OCI-LY1 (cell line): ENCODE measurements around the gene IFI27.

Source experiments
- H2AFZ ChIP-seq: fragments of 200-600 bp; sonication (generic), shearing (Covaris generic); 2 replicates; pipeline ENCODE4 v1.6.0; 2014; ENCODE audit warnings: antibody characterized with exemption, mild to moderate bottlenecking, low read length
- H3F3A ChIP-seq: fragments of 200-600 bp; sonication (generic), shearing (Covaris generic); 2 replicates; pipeline ENCODE4 v1.6.0; 2014; ENCODE audit warnings: mild to moderate bottlenecking, antibody characterized with exemption, low read length, moderate library complexity; ENCODE audit not compliant: insufficient read depth
- H3K27ac ChIP-seq: fragments of 200-600 bp; sonication (generic); 2 replicates; pipeline ENCODE4 v1.5.1; 2014; ENCODE audit warnings: low read length, mixed run types, mild to moderate bottlenecking, low read depth; ENCODE audit not compliant: poor library complexity, severe bottlenecking
- H3K27me3 ChIP-seq: fragments of 200-600 bp; sonication (generic); 2 replicates; pipeline ENCODE4 v1.6.0; 2014; ENCODE audit warnings: antibody characterized with exemption, mild to moderate bottlenecking, low read length, moderate library complexity; ENCODE audit not compliant: insufficient read depth
- H3K36me3 ChIP-seq: fragments of 200-600 bp; sonication (generic); 2 replicates; pipeline ENCODE4 v1.6.1; 2014; ENCODE audit warnings: mild to moderate bottlenecking, antibody characterized with exemption, low read length, moderate library complexity, mixed read lengths; ENCODE audit not compliant: insufficient read depth
- H3K4me1 ChIP-seq: fragments of 200-600 bp; sonication (generic); 2 replicates; pipeline ENCODE4 v1.5.1; 2014; ENCODE audit warnings: mild to moderate bottlenecking, low read length, moderate library complexity; ENCODE audit not compliant: insufficient read depth, severe bottlenecking
- H3K4me2 ChIP-seq: fragments of 200-600 bp; sonication (generic), shearing (Covaris generic); 2 replicates; pipeline ENCODE4 v1.6.1; 2014; ENCODE audit warnings: low read length
- H3K4me3 ChIP-seq: fragments of 200-600 bp; sonication (generic); 2 replicates; pipeline ENCODE4 v1.5.1; 2014; ENCODE audit warnings: low read length, low read depth, mild to moderate bottlenecking, mixed read lengths; ENCODE audit not compliant: poor library complexity, severe bottlenecking
- H3K79me2 ChIP-seq: fragments of 200-600 bp; shearing (Covaris generic); 2 replicates; pipeline ENCODE4 v1.6.1; 2016; ENCODE audit warnings: mixed run types, low read length, mixed read lengths; ENCODE audit not compliant: insufficient read depth
- H3K9ac ChIP-seq: fragments of 200-600 bp; sonication (generic), shearing (Covaris generic); 2 replicates; pipeline ENCODE4 v1.6.1; 2014; ENCODE audit warnings: mild to moderate bottlenecking, low read length, mixed read lengths
- H3K9me2 ChIP-seq: fragments of 200-600 bp; sonication (generic), shearing (Covaris generic); 2 replicates; pipeline ENCODE4 v1.6.1; 2014; ENCODE audit warnings: low read depth, mild to moderate bottlenecking, low read length, mixed read lengths
- H3K9me3 ChIP-seq: fragments of 200-600 bp; shearing (Covaris generic); 2 replicates; pipeline ENCODE4 v1.6.1; 2014; ENCODE audit warnings: low read length, mixed read lengths
- H4K20me1 ChIP-seq: fragments of 200-600 bp; sonication (generic), shearing (Covaris generic); 2 replicates; pipeline ENCODE4 v1.6.0; 2016; ENCODE audit warnings: mild to moderate bottlenecking, low read length; ENCODE audit not compliant: insufficient read depth
- EZH2 ChIP-seq: fragments of 200-600 bp; sonication (generic), shearing (Covaris generic); IDR thresholded peaks from 2 replicates; pipeline ENCODE4 v1.8.0; 2017; ENCODE audit warnings: borderline replicate concordance, mixed run types, mild to moderate bottlenecking, antibody characterized with exemption, low read length, moderate library complexity, mixed read lengths
- TF ChIP-seq, protein P1 (sequence below): fragments of 200-600 bp; sonication (generic), shearing (Covaris generic); IDR thresholded peaks from 2 replicates; pipeline ENCODE4 v1.5.1; 2017; ENCODE audit warnings: mild to moderate bottlenecking, antibody characterized with exemption, low read length, moderate library complexity, mixed read lengths

IFI27 gene

DNA sequence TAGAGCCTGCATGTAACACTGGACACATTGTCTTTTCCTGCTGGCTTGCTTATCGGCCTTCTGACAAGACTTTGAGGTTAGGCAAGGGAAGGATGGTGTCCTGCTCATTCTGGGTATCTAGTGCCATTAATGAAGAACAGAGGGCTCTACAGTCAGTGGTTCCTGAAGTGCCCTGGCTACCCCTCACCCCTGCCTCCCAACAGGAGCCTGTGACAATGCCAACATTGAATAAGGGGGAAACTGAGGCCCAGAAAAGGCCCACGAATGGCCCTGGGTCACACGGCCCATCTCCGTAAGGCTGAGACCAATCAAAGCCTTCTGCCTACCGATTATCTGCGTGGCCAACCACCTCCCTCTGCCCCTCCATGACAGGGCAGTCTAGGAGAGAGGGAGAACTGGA, 16.8 kb downstream of the IFI27 start:
- H3K9me3 ChIP-seq, result no peaks in the 10 kb centered on the region
- H2AFZ ChIP-seq, result no peak overlapping the region
- H3K9ac ChIP-seq, result no peak overlapping the region
- H3K4me2 ChIP-seq, result no peak overlapping the region
- no peaks in the 10 kb centered on the region for H3K79me2 ChIP-seq
- no peaks in the 10 kb centered on the region for H3K36me3 ChIP-seq
- no peak overlapping the region for H3K4me3 ChIP-seq
- TF ChIP-seq EZH2, result no peak
- TF ChIP-seq, protein P1, sequence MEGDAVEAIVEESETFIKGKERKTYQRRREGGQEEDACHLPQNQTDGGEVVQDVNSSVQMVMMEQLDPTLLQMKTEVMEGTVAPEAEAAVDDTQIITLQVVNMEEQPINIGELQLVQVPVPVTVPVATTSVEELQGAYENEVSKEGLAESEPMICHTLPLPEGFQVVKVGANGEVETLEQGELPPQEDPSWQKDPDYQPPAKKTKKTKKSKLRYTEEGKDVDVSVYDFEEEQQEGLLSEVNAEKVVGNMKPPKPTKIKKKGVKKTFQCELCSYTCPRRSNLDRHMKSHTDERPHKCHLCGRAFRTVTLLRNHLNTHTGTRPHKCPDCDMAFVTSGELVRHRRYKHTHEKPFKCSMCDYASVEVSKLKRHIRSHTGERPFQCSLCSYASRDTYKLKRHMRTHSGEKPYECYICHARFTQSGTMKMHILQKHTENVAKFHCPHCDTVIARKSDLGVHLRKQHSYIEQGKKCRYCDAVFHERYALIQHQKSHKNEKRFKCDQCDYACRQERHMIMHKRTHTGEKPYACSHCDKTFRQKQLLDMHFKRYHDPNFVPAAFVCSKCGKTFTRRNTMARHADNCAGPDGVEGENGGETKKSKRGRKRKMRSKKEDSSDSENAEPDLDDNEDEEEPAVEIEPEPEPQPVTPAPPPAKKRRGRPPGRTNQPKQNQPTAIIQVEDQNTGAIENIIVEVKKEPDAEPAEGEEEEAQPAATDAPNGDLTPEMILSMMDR, result no peak
- H3K27ac ChIP-seq, result no peak overlapping the region
- peaks cover 13% of the 10 kb centered on the region for H3K4me1 ChIP-seq
- no peaks in the 10 kb centered on the region for H3F3A ChIP-seq
- no peaks in the 10 kb centered on the region for H3K9me2 ChIP-seq
- 0 out of 2 replicates have a peak, but pooled peaks cover 3% of the 10 kb centered on the region for H3K27me3 ChIP-seq
- H4K20me1 ChIP-seq, result no peaks in the 10 kb centered on the region

DNA sequence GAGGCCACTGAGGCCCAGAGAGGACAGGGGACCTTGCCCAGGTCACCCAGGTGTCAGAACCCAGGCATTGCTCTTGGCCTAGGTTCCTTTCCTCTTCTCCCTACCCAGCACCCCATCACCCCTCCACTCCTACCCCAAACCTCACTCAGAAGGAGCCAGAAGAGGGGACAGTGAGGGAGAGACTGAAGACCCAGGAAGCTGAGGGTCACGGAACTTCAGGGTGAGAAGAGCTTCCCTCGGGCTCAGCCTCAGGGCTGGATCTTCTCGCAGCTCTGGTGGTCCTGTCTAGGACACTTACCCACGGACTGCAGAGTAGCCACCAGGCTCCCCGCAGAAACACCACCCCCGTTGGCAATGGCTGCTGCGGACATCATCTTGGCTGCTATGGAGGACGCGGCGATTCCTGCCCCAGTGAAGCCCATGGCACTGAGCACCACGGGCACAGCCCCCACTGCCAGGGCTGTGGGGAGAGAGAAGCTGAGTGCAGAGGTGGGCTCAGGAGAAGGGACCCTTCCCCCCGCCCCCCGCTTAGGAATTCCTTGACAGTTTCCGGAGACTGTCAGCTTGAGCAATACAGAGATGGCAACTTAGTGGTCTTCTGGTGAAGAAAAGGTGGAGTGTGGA, 17.8 kb downstream of the IFI27 start:
- H3K27me3 ChIP-seq, result no peaks in the 10 kb centered on the region

DNA sequence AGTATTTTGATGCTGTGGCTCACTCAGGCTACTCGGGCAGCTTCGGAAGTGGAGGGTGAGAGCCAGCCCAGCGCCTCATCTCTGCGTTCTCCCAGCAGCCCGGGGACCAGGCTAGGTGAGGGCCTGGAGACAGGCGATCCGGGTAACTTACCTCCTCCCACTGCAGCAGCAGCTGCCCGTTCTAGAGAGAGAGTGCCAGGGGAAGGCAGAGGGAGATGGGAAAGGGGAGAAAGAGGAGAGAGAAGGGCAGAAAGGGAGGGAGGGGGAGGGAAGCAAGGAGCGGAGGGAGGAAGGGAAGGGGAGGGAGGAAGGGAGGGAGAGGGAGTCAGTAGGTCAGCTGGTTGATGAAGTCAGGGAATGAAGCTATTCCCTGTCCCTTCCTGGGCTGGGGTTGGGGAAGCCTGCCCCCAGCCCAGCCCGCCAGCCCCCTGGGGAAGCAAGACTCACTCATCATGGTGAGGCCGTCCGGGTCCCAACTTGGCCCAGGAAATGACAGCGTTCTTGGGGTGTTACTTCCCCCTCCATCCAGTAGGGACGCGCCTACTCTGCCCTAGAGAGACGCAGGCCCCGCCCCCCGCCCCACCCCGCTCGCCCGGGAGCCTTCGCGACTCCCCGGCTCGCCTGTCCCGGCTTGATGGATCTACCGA, 18.7 kb downstream of the IFI27 start, which contains the start of gene IFI27L2:
Gene IFI27L2, minus strand, starts transcription at position 494 of the 647 bp plus-strand sequence. Its CDS starts 40 bp downstream, at position 454.
- Histone ChIP-seq H4K20me1 (no peaks in the 10 kb centered on the region), H3K36me3 (no peaks in the 10 kb centered on the region), H3K4me2 (peak within 1 kb of the TSS; percentile 73), H3K9me2 (no peaks in the 10 kb centered on the region), H3K79me2 (no peaks in the 10 kb centered on the region), H3F3A (no peaks in the 10 kb centered on the region), H3K27ac (no peak within 1 kb of the TSS), H3K9ac (peak within 1 kb of the TSS; percentile 28; the same call in 1 of the 2 replicates), H3K4me1 (peaks cover 13% of the 10 kb centered on the region), H2AFZ (peak within 1 kb of the TSS; percentile 65; the same call in 1 of the 2 replicates), H3K4me3 (peak within 1 kb of the TSS; percentile 60), H3K9me3 (no peaks in the 10 kb centered on the region), H3K27me3 (no peaks in the 10 kb centered on the region)
- TF ChIP-seq, protein P1, result no peak
- no peak for TF ChIP-seq EZH2

More for the DNA sequence above, 17.8 kb downstream of the IFI27 start:
- H4K20me1 ChIP-seq, result no peaks in the 10 kb centered on the region
- no peaks in the 10 kb centered on the region for H3F3A ChIP-seq
- H3K4me3 ChIP-seq, result no peak overlapping the region
- no peak overlapping the region for H2AFZ ChIP-seq
- no peaks in the 10 kb centered on the region for H3K9me3 ChIP-seq
- H3K4me1 ChIP-seq, result peaks cover 13% of the 10 kb centered on the region
- no peaks in the 10 kb centered on the region for H3K36me3 ChIP-seq
- TF ChIP-seq, protein P1, result no peak
- no peak for TF ChIP-seq EZH2
- H3K9ac ChIP-seq, result no peak overlapping the region
- no peak overlapping the region for H3K4me2 ChIP-seq
- H3K9me2 ChIP-seq, result no peaks in the 10 kb centered on the region
- H3K27ac ChIP-seq, result no peak overlapping the region
- H3K79me2 ChIP-seq, result no peaks in the 10 kb centered on the region
